HepG2 (cell line): ENCODE results near the gene AMBRA1. TPM values are rescaled to one million over a fixed set of nuclear protein-coding genes. Genes with fewer than 3 reads are reported as not detected.
A peak's percentile ranks its signal among the peaks of the same experiment; 100 is the strongest.

Source experiments
- BHLHE40 ChIP-seq: IDR thresholded peaks from 2 replicates; pipeline ENCODE4 v1.6.1; 2011; ENCODE audit warnings: low read length, improper control_type of control experiment
- CREM ChIP-seq, 2 experiments: sonication (generic) in 1 of 2; formaldehyde crosslinking in 1 of 2; IDR thresholded peaks; 2 replicates each; pipeline versions ENCODE4 v1.4.0 to v1.6.1; 2016 to 2020; ENCODE audit warnings: antibody characterized with exemption in 1 of 2, mild to moderate bottlenecking in 1 of 2, missing genetic modification reagents in 1 of 2
- DPF2 ChIP-seq: sonication (generic); formaldehyde crosslinking; IDR thresholded peaks from 2 replicates; pipeline ENCODE4 v1.4.0; 2020; ENCODE audit warnings: mild to moderate bottlenecking, low read depth, missing genetic modification reagents, borderline replicate concordance
- EP300 ChIP-seq, 3 experiments: sonication (generic) in 1 of 3; formaldehyde crosslinking in 1 of 3; IDR thresholded peaks; 2 replicates each; pipeline versions ENCODE4 v1.5.1 to v1.6.1; 2011 to 2020; ENCODE audit warnings: low read depth in 2 of 3, low read length in 2 of 3, borderline replicate concordance in 1 of 3, improper control_type of control experiment in 1 of 3, mild to moderate bottlenecking in 1 of 3, missing genetic modification reagents in 1 of 3, moderate library complexity in 1 of 3
- IKZF1 ChIP-seq: fragments of 450-650 bp; IDR thresholded peaks from 2 replicates; pipeline ENCODE4 v1.7.1; 2016
- IRX3 ChIP-seq: sonication (generic); formaldehyde crosslinking; IDR thresholded peaks from 2 replicates; pipeline ENCODE4 v1.8.1; 2023; ENCODE audit warnings: mild to moderate bottlenecking, low read depth, missing genetic modification reagents, borderline replicate concordance
- MED13 ChIP-seq: sonication (generic); formaldehyde crosslinking; IDR thresholded peaks from 2 replicates; pipeline ENCODE4 v1.5.0; 2020; ENCODE audit warnings: missing genetic modification reagents
- ZNF343 ChIP-seq: sonication (generic); formaldehyde crosslinking; IDR thresholded peaks from 2 replicates; pipeline ENCODE4 v1.4.0; 2020; ENCODE audit warnings: mild to moderate bottlenecking, missing genetic modification reagents
- ZNF556 ChIP-seq: sonication (generic); formaldehyde crosslinking; IDR thresholded peaks from 2 replicates; pipeline ENCODE4 v1.4.0; 2020; ENCODE audit warnings: mild to moderate bottlenecking, missing genetic modification reagents, borderline replicate concordance
- ZNF558 ChIP-seq: sonication (generic); formaldehyde crosslinking; IDR thresholded peaks from 2 replicates; pipeline ENCODE4 v1.9.0; 2022; ENCODE audit warnings: mild to moderate bottlenecking, missing genetic modification reagents, borderline replicate concordance
- ZNF564 ChIP-seq: sonication (generic); formaldehyde crosslinking; IDR thresholded peaks from 2 replicates; pipeline ENCODE4 v1.8.1; 2023; ENCODE audit warnings: mild to moderate bottlenecking, missing genetic modification reagents
- ZNF567 ChIP-seq: sonication (generic); formaldehyde crosslinking; IDR thresholded peaks from 2 replicates; pipeline ENCODE4 v1.8.1; 2023; ENCODE audit warnings: mild to moderate bottlenecking, missing genetic modification reagents, borderline replicate concordance
- ZNF598 ChIP-seq: sonication (generic); formaldehyde crosslinking; IDR thresholded peaks from 2 replicates; pipeline ENCODE4 v1.5.1; 2020; ENCODE audit warnings: mild to moderate bottlenecking, missing genetic modification reagents, borderline replicate concordance
- ZNF747 ChIP-seq: sonication (generic); formaldehyde crosslinking; IDR thresholded peaks from 2 replicates; pipeline ENCODE4 v1.8.1; 2023; ENCODE audit warnings: missing genetic modification reagents, mild to moderate bottlenecking, borderline replicate concordance
- polyA plus RNA-seq, 8 experiments: library from polyadenylated mRNA; depleted of rRNA in 3 of 8; stranded (reverse) in 7 of 8; unstranded in 1 of 8; fragments of >200 nt; fragmentation: Illumina TruSeq in 4 of 8; extraction: Trizol in 4 of 8; gene quantifications; 2 replicates each; pipeline versions ENCODE4 v1.2.1 to v1.2.3, GENCODE V29; 2011 to 2016; ENCODE audit warnings: low read depth in 4 of 8, missing spikeins in 1 of 8, mixed read lengths in 1 of 8; ENCODE audit not compliant: insufficient read depth in 1 of 8
- total RNA-seq, 5 experiments: library from RNA; depleted of rRNA; stranded (reverse); fragments of >200 nt; fragmentation: Illumina TruSeq; extraction: Trizol; gene quantifications; 2 replicates each; pipeline ENCODE4 v1.2.3, GENCODE V29; 2016; ENCODE audit warnings: low read depth in 1 of 5
- TF ChIP-seq, protein P1 (sequence below): sonication (generic); formaldehyde crosslinking; IDR thresholded peaks from 2 replicates; pipeline ENCODE4 v1.4.0; 2020; ENCODE audit warnings: missing genetic modification reagents
- TF ChIP-seq, protein P2 (sequence below): IDR thresholded peaks from 2 replicates; pipeline ENCODE4 v1.6.1; 2016; ENCODE audit warnings: low read depth, missing genetic modification reagents, missing compliant biosample characterization
- TF ChIP-seq, protein P3 (sequence below): sonication (generic); formaldehyde crosslinking; IDR thresholded peaks from 2 replicates; pipeline ENCODE4 v1.4.0; 2020; ENCODE audit warnings: mild to moderate bottlenecking, missing genetic modification reagents
- TF ChIP-seq, protein P4 (sequence below): sonication (generic); formaldehyde crosslinking; IDR thresholded peaks from 2 replicates; pipeline ENCODE4 v1.5.1; 2020; ENCODE audit warnings: mild to moderate bottlenecking, missing genetic modification reagents

Gene AMBRA1
- total and polyA plus RNA-seq, 2 of the 13 experiments (the other 11 are each of a cell fraction or from before 2014, with no cell fraction given): 15.7 to 26.0 TPM

DNA sequence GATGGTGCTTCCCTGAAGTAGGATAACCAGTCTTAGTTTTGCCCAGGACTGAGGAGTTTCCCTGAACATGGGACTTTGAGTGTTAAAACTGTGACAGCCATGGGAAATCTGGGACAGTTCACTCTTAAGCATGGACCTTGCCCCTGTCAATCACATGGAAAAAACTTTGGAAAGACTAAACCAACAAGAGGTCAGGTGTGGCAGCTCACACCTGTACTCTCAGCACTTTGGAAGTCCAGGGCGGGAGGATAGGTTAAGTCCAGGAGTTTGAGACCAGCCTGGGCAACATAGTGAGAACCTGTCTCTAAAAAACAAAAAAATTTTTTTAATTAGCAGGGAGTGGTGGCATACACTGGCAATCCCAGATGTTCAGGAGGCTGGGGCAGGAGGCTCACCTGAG is 3.3 kb upstream of the AMBRA1 start (continued):
- TF ChIP-seq, protein P1, sequence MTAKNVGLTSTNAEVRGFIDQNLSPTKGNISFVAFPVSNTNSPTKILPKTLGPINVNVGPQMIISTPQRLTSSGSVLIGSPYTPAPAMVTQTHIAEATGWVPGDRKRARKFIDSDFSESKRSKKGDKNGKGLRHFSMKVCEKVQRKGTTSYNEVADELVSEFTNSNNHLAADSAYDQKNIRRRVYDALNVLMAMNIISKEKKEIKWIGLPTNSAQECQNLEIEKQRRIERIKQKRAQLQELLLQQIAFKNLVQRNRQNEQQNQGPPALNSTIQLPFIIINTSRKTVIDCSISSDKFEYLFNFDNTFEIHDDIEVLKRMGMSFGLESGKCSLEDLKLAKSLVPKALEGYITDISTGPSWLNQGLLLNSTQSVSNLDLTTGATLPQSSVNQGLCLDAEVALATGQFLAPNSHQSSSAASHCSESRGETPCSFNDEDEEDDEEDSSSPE: 0 out of 2 replicates have a peak, but pooled peaks have one; percentile 17
- TF ChIP-seq, protein P2, sequence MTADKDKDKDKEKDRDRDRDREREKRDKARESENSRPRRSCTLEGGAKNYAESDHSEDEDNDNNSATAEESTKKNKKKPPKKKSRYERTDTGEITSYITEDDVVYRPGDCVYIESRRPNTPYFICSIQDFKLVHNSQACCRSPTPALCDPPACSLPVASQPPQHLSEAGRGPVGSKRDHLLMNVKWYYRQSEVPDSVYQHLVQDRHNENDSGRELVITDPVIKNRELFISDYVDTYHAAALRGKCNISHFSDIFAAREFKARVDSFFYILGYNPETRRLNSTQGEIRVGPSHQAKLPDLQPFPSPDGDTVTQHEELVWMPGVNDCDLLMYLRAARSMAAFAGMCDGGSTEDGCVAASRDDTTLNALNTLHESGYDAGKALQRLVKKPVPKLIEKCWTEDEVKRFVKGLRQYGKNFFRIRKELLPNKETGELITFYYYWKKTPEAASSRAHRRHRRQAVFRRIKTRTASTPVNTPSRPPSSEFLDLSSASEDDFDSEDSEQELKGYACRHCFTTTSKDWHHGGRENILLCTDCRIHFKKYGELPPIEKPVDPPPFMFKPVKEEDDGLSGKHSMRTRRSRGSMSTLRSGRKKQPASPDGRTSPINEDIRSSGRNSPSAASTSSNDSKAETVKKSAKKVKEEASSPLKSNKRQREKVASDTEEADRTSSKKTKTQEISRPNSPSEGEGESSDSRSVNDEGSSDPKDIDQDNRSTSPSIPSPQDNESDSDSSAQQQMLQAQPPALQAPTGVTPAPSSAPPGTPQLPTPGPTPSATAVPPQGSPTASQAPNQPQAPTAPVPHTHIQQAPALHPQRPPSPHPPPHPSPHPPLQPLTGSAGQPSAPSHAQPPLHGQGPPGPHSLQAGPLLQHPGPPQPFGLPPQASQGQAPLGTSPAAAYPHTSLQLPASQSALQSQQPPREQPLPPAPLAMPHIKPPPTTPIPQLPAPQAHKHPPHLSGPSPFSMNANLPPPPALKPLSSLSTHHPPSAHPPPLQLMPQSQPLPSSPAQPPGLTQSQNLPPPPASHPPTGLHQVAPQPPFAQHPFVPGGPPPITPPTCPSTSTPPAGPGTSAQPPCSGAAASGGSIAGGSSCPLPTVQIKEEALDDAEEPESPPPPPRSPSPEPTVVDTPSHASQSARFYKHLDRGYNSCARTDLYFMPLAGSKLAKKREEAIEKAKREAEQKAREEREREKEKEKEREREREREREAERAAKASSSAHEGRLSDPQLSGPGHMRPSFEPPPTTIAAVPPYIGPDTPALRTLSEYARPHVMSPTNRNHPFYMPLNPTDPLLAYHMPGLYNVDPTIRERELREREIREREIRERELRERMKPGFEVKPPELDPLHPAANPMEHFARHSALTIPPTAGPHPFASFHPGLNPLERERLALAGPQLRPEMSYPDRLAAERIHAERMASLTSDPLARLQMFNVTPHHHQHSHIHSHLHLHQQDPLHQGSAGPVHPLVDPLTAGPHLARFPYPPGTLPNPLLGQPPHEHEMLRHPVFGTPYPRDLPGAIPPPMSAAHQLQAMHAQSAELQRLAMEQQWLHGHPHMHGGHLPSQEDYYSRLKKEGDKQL (CRISPR knock-in tag): no peak
- no peak for TF ChIP-seq ZNF564 (CRISPR knock-in tag)
- TF ChIP-seq MED13 (CRISPR knock-in tag): no peak
- TF ChIP-seq BHLHE40: no peak
- TF ChIP-seq, protein P3, sequence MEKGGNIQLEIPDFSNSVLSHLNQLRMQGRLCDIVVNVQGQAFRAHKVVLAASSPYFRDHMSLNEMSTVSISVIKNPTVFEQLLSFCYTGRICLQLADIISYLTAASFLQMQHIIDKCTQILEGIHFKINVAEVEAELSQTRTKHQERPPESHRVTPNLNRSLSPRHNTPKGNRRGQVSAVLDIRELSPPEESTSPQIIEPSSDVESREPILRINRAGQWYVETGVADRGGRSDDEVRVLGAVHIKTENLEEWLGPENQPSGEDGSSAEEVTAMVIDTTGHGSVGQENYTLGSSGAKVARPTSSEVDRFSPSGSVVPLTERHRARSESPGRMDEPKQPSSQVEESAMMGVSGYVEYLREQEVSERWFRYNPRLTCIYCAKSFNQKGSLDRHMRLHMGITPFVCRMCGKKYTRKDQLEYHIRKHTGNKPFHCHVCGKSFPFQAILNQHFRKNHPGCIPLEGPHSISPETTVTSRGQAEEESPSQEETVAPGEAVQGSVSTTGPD (CRISPR knock-in tag): no peak
- no peak for TF ChIP-seq DPF2
- peak in 1 of 2 experiments; percentile 50; a peak in 2 of 4 replicates for TF ChIP-seq EP300 (IDR thresholded peaks at IDR 0.05; ENCODE audit: low read depth in 2 of 2, low read length in 2 of 2)
- no peak for TF ChIP-seq EP300 (CRISPR knock-in tag; IDR thresholded peaks at IDR 0.05; ENCODE audit: borderline replicate concordance)
- TF ChIP-seq CREM (IDR thresholded peaks at IDR 0.05): peak; percentile 21; the same call in 1 of the 2 replicates
- no peak for TF ChIP-seq CREM (CRISPR knock-in tag; IDR thresholded peaks at IDR 0.05)
- no peak for TF ChIP-seq ZNF567 (CRISPR knock-in tag)
- no peak for TF ChIP-seq ZNF747
- TF ChIP-seq, protein P4, sequence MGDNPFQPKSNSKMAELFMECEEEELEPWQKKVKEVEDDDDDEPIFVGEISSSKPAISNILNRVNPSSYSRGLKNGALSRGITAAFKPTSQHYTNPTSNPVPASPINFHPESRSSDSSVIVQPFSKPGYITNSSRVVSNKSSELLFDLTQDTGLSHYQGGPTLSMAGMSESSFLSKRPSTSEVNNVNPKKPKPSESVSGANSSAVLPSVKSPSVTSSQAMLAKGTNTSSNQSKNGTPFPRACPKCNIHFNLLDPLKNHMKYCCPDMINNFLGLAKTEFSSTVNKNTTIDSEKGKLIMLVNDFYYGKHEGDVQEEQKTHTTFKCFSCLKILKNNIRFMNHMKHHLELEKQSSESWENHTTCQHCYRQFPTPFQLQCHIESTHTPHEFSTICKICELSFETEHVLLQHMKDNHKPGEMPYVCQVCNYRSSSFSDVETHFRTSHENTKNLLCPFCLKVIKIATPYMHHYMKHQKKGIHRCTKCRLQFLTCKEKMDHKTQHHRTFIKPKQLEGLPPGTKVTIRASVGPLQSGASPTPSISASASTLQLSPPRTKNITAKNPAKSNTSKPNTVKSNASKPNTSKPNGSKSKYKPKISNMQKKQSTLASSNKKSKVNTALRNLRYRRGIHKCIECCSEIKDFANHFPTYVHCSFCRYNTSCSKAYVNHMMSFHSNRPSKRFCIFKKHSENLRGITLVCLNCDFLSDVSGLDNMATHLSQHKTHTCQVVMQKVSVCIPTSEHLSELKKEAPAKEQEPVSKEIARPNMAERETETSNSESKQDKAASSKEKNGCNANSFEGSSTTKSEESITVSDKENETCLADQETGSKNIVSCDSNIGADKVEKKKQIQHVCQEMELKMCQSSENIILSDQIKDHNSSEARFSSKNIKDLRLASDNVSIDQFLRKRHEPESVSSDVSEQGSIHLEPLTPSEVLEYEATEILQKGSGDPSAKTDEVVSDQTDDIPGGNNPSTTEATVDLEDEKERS (CRISPR knock-in tag): no peak
- TF ChIP-seq ZNF556 (CRISPR knock-in tag): 0 out of 2 replicates have a peak, but pooled peaks have one; percentile 32
- no peak for TF ChIP-seq ZNF598 (CRISPR knock-in tag)
- no peak for TF ChIP-seq IRX3 (CRISPR knock-in tag)
- TF ChIP-seq ZNF343: no peak
- no peak for TF ChIP-seq ZNF558 (CRISPR knock-in tag)
- no peak for TF ChIP-seq IKZF1
